ENCODE data around the gene CCDC71. TPM values are rescaled to one million over a fixed set of nuclear protein-coding genes. Genes with fewer than 3 reads are reported as not detected.
A peak's percentile ranks its signal among the peaks of the same experiment; 100 is the strongest.

The CCDC71 gene
- total RNA-seq, 1 donor from 2014 or later = 34.3 TPM

DNA sequence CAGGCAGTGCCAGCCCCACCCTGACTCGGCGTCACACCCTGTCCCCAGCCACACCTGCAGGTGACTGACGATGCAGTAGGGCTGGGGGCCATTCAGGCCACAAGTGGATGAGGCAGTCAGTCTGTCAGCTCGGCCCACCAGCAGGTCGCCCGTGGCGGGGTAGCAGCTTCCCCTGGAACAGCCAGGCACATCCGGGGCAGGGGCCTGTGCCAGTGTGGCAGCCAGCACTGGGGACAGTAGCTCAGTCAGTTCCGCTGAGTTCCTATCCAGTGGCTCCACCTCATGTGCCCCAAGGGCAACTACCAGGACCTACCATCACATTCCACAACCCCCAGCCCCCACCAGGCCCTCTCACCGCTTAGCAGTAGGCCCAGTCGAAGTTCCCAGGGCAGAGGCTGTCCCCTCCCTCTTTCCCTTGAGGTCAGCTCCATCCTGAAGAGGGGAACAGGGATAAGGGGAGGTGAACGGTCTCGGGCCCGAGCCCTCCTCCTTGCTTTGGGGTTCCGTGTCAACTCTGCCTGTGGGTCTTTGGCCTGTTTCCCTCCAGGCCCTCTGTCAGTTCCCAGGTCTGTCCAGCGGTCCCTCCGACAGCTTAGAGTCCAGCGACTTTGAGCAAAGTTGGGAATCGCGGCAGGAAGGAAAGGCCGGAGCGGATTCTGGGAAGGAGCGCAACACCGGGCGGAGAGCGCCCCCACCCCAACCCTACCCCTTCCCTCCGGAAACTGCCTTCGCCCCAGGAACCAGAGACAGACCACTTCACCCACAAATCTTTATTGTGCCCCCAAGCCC lies 33.5 kb downstream of the CCDC71 start, which contains the start of gene LAMB2:
TSS of gene LAMB2 (minus strand) at position 614 of the 789 bp plus-strand sequence. CDS start at position 431, 183 bp downstream.
- peak; percentile 89 for DNase-seq (ENCODE audit: low read depth)

DNA sequence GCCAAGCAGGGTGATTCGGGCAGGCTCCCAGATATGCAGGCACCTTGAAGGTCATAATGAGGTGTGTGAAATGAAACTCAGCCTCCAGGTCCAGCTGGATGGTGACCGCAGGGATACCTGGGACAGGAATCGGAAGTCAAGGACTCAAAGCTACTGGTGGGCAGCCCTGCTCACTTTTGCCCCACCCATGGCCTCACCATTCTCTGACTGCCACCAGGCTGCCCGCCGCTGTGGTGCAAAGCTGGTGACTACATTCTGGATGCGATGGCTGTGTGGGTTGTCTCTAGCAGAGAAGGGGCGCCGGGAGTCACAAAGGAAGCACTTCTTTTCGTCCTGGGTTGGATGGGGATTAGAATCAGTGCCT lies 34.1 kb downstream of the CCDC71 start:
- no peak for DNase-seq (ENCODE audit: low read depth)

DNA sequence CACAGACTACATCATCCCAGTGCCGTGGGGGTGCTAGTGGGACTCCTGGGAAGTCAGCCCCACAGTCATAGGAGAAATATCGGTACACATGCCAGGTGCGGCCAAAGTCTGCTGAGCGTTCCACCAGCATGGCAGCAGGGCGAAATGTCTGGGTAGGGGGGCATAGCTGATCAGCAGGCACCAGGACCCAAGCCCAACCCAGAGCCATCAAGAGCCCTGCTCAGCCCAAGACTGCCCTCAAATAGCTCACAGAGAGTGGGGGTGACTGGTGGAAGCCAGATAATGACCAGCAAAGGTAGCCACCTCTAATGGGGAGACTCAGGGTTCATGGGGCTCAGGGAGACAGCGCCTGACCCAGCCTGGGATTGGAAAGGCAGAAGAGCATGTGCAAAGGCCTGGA lies 34.6 kb downstream of the CCDC71 start:
- DNase-seq (ENCODE audit: low read depth) = no peak

DNA sequence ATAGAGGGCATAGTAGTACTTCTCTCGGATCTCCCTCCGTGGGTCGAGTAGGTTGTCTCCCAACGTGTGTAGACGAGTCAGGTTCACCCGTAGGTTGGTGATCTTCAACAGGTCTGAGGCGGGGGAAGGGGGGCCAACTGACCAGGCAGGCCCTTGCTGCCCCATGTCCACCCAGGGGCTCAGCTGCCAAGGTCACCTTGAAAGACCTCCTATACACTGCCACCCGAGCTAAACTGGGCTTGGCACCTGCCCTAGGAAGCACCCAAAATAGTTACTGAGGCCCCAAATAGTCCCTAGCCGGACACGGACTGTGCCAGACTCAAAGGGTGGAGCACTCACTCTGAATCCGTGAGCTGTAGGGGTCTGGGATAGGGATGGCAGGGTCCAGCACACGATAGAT lies 35.1 kb downstream of the CCDC71 start:
- peak; percentile 21 for DNase-seq (ENCODE audit: low read depth)

DNA sequence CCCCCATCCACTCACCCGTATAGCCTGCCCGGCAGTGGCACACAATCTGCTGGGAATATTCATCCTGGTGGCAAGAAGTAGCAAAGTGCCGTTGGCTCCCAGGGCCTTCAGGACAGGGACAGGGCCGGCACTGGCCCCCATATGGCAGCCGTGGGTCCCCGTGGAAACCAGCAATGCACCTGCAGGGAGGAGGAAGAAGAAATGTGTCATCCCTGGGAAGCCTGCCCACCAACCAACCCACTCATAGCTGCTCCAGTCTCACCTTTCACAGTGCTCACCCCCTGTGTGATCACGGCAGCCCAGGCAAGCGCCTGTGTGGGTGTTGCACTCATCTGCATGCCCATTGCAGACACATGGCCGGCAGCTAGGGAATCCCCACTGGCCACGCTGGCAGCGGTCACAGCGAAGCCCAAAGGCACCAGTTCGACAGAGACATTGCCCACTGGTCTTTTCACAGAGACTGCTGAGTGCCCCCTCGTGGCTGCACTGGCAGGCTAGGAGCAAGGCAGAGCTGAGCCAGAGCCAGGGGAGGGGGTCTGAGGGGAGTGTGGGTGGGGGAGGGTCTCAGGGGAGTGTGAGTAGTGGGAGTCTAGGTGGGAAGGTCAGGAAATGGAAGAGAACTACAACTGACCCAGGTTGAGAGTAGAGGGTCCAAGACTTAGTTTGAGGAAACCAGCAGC lies 41.0 kb downstream of the CCDC71 start:
- no peak for DNase-seq (ENCODE audit: low read depth)

DNA sequence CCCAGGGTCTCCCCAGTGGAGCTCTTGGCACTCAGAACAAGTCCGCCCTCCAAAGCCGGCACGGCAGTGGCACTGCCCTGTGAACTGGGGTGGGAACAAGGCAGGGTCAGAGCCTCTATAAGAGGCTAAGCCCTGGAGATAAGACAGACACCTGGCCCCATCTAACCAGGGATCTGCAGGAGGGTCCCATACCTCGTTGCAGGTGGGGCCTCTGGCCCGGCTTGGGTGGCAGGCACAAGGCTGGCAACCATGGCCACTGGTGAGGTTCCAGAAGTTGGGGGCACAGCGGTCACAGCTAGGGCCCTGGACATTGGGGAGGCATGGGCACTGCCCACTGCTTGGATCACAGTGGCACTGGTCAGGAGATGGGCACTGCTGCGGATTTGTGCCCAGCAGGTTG lies 41.9 kb downstream of the CCDC71 start:
- no peak for DNase-seq (ENCODE audit: low read depth)

DNA sequence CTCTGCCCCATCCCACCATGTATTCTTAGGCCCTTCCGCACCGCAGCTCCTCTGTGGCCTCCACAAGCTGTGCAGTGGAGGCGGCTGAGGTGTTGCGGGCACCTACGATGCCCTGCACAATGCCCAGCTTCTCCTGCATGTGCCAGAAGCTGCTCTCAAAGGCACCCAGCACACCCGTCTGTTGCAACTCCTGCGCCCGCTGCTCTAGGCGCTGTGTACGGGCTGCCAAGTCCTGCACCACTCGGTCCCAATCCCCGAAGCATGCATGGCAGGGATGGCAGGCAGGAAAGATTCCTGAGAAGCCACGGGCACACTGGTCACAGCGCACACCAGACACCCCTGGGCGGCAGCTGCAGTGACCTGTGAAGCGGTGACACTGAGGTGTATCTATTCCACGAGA lies 42.4 kb downstream of the CCDC71 start:
- DNase-seq (ENCODE audit: low read depth) = no peak

DNA sequence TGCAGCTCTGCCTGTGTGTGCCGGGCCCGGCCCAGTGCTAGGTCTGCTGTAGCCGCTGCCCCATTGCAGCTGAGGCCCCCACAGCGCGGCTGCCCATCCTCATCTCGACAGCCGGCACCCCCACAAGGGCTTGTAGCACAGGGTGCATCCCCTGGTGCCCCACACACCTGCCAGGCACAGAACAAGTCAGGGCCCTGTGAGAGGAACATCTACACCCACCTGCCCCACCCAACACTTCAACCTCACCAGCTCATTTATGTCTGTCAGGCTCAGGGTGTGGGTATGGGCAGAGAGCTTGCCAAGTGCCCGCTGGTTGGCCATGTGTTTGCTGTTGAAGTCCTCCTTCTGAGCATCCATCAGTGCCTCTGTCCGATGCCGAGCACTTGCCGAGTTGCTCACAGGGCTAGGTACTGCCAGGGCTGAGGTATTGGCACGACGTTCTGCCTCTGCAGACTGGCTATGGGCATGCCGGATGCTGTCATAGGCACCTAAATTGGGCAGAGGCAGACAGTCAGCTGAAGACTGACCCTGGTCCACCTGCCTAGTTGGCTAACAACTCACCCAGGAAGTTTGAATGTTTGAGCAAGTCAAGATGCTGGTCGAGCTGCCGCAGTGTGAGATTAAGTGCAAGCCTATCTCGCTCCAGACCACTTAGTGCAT lies 43.1 kb downstream of the CCDC71 start:
- no peak for DNase-seq (ENCODE audit: low read depth)

DNA sequence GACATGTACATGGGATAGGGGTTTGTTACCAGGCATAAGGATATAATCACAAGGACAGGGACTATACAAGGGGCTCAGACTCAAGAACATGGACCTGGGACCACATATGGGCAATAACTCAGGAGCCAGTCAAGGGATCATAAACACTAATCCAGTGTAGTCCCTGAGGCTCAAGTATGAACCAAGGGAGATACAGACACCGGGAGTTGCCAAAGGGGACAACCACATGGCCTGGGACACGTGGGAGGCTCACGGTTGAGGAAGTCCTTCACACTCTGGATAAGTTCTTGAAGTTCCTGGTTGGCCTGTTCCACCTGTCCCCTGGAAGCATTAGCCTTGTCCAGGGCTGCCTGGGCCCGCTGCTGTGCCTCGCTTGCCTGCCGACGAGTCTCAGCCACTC lies 43.7 kb downstream of the CCDC71 start:
- DNase-seq (ENCODE audit: low read depth) = no peak

DNA sequence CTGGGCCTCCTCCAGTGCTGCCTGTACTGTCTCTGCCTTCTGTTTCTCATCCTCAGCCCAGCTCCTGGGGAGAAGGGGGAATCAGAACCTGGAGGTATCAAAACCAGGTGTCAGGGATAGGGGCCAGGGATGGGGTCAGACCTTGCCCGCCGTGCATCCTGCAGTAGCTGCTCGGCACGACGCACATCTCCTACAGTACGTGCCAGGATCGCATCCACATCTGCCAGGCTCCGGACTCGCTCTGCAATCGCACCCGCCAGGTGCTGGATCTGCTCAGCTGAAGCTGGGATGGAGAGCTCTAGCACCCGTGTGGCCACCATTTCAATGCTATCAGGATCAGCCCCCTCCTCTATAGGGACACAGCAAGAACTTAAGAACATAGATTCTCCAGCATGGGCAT lies 44.1 kb downstream of the CCDC71 start:
- DNase-seq (ENCODE audit: low read depth) = no peak

DNA sequence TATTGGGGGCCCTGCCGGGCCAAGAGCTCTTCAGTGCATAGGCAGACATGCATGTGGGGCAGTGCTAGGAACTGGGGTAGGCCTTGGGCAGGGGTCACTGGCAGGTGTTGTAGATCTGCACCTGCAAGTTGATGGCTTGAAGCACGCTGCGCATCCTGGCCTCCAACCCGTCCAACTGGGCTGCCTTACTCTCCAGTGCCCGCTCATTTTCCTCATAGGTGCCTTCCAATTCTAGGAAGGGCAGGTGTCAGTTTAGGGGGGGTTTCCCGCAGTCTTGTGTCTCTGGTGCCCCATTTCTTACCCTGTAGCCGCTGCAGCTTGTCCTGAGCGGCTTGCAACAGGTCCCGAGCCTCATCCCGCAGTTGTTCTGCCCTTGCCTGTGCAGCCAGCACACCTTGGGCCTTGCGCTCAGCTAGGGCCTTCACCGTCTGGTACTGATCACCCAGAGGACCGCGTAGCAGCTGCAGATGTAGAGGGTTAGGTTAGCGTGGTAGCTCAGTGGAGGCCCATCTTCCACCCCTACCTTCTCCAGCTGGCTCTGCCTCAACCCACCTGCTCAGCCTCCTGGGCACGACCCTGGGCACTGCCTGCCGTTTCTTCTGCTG lies 44.9 kb downstream of the CCDC71 start:
- no peak for DNase-seq (ENCODE audit: low read depth)

DNA sequence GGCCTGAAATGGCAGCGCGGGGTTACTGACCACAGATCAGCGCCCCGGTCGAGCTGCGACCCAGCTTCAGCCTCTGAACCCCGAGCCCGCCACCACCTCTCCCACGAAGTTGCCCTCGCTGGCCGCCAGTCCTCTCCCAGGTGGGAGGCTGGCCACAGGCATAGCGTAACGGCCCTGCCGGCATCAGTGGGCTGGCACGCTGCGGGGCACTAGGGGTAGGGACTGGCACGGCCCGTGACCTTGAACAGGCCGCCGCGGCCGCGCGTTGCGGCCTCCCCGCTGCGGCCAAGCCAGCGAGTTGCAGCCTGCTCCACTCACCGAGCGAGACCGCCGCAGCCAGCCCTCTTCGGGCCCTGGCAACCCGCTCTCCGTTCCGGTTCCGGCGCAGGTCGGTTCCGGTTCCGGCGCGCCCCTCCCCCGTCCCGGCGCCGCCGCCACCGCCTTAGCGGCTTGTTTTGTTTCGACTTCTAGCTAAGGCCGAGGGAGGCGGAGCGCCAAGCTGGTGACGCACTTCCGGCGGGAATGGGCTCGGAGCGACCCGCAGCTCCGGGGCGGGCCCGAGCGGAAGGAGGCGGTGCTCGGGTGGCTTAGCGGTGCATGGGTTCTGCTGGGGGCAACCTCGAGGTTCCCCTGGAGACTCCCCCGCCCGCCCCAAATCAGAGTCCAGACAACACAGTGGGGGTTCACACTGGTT lies 45.5 kb downstream of the CCDC71 start, which contains the start of gene USP19:
TSS of gene USP19 (minus strand) at position 386 of the 694 bp plus-strand sequence. CDS start 1,678 bp downstream, outside the sequence.
- peak; percentile 91 for DNase-seq (ENCODE audit: low read depth)

DNA sequence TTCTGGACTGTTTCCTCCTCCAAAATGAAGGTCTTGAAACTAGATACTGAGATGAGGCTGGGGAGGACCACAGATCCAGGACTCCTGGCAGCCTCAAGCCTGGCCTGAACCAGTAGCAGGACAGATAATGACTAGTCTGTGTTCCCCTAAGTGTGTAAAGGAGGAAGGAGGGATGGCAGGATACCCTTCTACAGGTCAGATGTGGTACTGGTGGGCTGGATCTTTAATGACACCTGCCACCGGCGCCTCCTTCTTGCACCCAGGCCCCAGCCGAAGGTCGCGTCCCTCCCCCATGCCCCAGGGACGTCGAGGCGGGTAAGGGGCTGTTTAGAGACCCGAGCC lies 46.1 kb downstream of the CCDC71 start:
- peak; percentile 14 for DNase-seq (ENCODE audit: low read depth)

DNA sequence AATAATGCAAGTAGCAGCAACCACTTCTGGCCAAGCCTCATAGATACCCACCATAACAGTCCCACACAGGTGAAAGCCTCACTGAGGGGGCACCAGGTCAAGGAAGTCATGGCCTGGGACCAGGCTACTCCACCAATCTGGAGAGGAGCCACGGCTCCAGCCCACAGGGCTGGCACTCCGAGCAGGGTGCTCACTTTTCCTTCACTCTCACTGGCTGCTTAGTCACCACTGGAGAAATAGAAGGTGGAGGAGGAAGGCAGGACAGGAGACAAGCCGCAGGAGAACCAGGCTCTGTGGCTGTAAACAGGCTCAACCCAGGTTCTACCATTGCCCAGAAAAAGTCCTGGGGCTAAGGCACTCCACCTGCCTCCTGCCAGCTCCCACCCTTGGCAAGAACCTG lies 46.7 kb downstream of the CCDC71 start:
- peak; percentile 32 for DNase-seq (ENCODE audit: low read depth)

DNA sequence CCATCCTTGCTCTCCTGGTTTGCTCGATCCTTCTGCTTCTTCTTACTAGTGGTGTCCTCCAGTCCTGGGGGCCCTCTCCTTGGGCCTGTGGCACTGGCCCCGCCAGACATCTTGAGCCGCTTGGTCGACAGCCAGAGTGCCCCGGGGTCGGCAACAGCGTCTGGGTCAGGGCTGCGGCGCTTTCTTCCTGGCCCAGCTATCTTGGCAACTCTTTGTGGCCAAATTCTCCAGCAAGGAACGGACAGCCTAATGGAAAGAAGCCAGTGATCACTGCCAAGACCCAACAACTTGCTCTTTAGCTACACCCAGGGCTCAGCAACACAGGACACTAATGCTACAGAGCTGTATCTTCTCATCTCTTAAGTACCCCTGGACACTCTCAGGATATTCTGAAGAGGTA lies 47.1 kb downstream of the CCDC71 start:
- DNase-seq (ENCODE audit: low read depth) = no peak

Other genes starting within 250 kb of the CCDC71 start
- 87.2 and 88.5 TPM in 2 replicates for gene ARIH2, start 247.5 kb downstream of the CCDC71 start, total RNA-seq
- 32.8 and 35.9 TPM in 2 replicates for gene P4HTM, start 176.1 kb downstream of the CCDC71 start, total RNA-seq
- 86.8 and 95.5 TPM in 2 replicates for gene WDR6, start 158.9 kb downstream of the CCDC71 start, total RNA-seq
- gene DALRD3, start 147.8 kb downstream of the CCDC71 start, total RNA-seq = 35.8 and 42.8 TPM in 2 replicates
- 136 and 185 TPM in 2 replicates for gene NDUFAF3, start 144.2 kb downstream of the CCDC71 start, total RNA-seq
- gene IMPDH2, start 136.9 kb downstream of the CCDC71 start, total RNA-seq = 242 and 275 TPM in 2 replicates
- gene QRICH1, start 72.3 kb downstream of the CCDC71 start, total RNA-seq = 57.4 and 73.0 TPM in 2 replicates
- 131 and 190 TPM in 2 replicates for gene QARS1, start 61.6 kb downstream of the CCDC71 start, total RNA-seq
- 66.1 and 74.5 TPM in 2 replicates for gene USP19, start 45.5 kb downstream of the CCDC71 start, total RNA-seq
- gene LAMB2, start 33.3 kb downstream of the CCDC71 start, total RNA-seq = 632 and 641 TPM in 2 replicates
- 28.7 and 45.0 TPM in 2 replicates for gene KLHDC8B, start 5.3 kb upstream of the CCDC71 start, total RNA-seq
- 1.4 and 1.6 TPM in 2 replicates for gene C3orf62, start 110.9 kb upstream of the CCDC71 start, total RNA-seq
- gene USP4, start 173.7 kb upstream of the CCDC71 start, total RNA-seq = 9.9 and 11.8 TPM in 2 replicates
- 109 and 116 TPM in 2 replicates for gene GPX1, start 192.0 kb upstream of the CCDC71 start, total RNA-seq
- gene RHOA, start 245.6 kb upstream of the CCDC71 start, total RNA-seq = 663 and 808 TPM in 2 replicates
- 30.0 and 37.2 TPM in 2 replicates for gene TCTA, start 246.1 kb upstream of the CCDC71 start, total RNA-seq

All from myocyte (in vitro differentiated cells).